Transverse colon (tissue), 3 donors: ENCODE data around the gene IL18R1.

Experiments
- CTCF ChIP-seq, 5 experiments: fragments of 200-600 bp in 3 of 5; fragments of 450-650 bp in 2 of 5; sonication (generic) in 3 of 5; IDR thresholded peaks; 1 replicate in 2 of 5; 2 replicates in 3 of 5; pipeline ENCODE4 v1.5.1; 2016 to 2017; ENCODE audit warnings: antibody characterized with exemption in 5 of 5, inconsistent platforms in 3 of 5, mild to moderate bottlenecking in 2 of 5, moderate library complexity in 1 of 5
- POLR2A ChIP-seq: fragments of 450-650 bp; IDR thresholded peaks from one replicate; pipeline ENCODE4 v1.6.1; 2016; ENCODE audit warnings: antibody characterized with exemption, mild to moderate bottlenecking, moderate library complexity

GRCh38 chr2:102355526-102356380 is at the start of gene IL18R1:
- TF ChIP-seq CTCF (IDR thresholded peaks at IDR 0.05): peak; percentile 62 to 90 (median 81)
- TF ChIP-seq POLR2A: peak; percentile 28
